Aorta (tissue), 5 donors: ENCODE results near the gene CHRNA7. TPM values are rescaled to one million over a fixed set of nuclear protein-coding genes. Genes with fewer than 3 reads are reported as not detected.
A peak's percentile ranks its signal among the peaks of the same experiment; 100 is the strongest.
"Not testable (repeated sequence)": the region's sequence is repeated elsewhere in the genome, so short reads cannot be mapped to it uniquely, and the experiment has no call there.

Experiments used
- ATAC-seq: fragments of 200-7000 bp; cut with Tn5 transposase; one replicate; pipeline ENCODE4 v1.9.1; 2022; ENCODE audit warnings: moderate library complexity; ENCODE audit not compliant: low FRiP score
- DNase-seq, 2 donors: peaks; one replicate each; pipeline ENCODE4 v3.0.0-alpha.2; 2020
- H3K27ac ChIP-seq, 2 donors: one replicate each; pipeline ENCODE4 v1.5.1; 2013; ENCODE audit warnings: low read length in 2 of 2, mild to moderate bottlenecking in 2 of 2, moderate library complexity in 2 of 2, control low read depth in 1 of 2, inconsistent platforms in 1 of 2, low read depth in 1 of 2
- H3K27me3 ChIP-seq, 2 donors: one replicate each; pipeline ENCODE4 v1.6.1; 2013; ENCODE audit warnings: control low read depth in 1 of 2, low read length in 1 of 2, mild to moderate bottlenecking in 1 of 2, moderate library complexity in 1 of 2; ENCODE audit not compliant: insufficient read depth in 2 of 2, control insufficient read depth in 1 of 2
- H3K36me3 ChIP-seq, 2 donors: one replicate each; pipeline ENCODE4 v1.6.1; 2013; ENCODE audit warnings: control low read depth in 1 of 2, low read length in 1 of 2, mild to moderate bottlenecking in 1 of 2; ENCODE audit not compliant: insufficient read depth in 2 of 2, control insufficient read depth in 1 of 2
- H3K4me1 ChIP-seq, 2 donors: one replicate each; pipeline ENCODE4 v1.6.1; 2013; ENCODE audit warnings: low read length in 2 of 2, control low read depth in 1 of 2, mild to moderate bottlenecking in 1 of 2, moderate library complexity in 1 of 2; ENCODE audit not compliant: insufficient read depth in 2 of 2, control insufficient read depth in 1 of 2
- H3K4me3 ChIP-seq, 2 donors: one replicate each; pipeline ENCODE4 v1.5.1; 2013; ENCODE audit warnings: low read length in 2 of 2, control low read depth in 1 of 2, mild to moderate bottlenecking in 1 of 2
- H3K9me3 ChIP-seq: one replicate; pipeline ENCODE4 v1.6.1; 2013; ENCODE audit warnings: mild to moderate bottlenecking, low read length; ENCODE audit not compliant: control insufficient read depth
- WGBS, 2 donors: extraction: QIAGEN DNeasy Blood & Tissue Kit; methylation state at CpG; one replicate each; pipeline ENCODE4 v1.1.7; 2013; 5-methylcytosine and 5-hydroxymethylcytosine counted together
- intact Hi-C, 2 donors: fragments of 100-400 bp; cut with DNase I; formaldehyde crosslinking; loops; one replicate each; pipeline versions ENCODE4 v1.14.2 to v1.15.0; 2022
- polyA plus RNA-seq, 2 donors: library from polyadenylated mRNA; stranded (reverse); fragments of 200-250 nt; gene quantifications; one replicate each; pipeline ENCODE4 v1.2.3, GENCODE V29; 2013
- total RNA-seq, 2 donors: library from RNA; stranded (reverse); fragmentation: NEBNext Ultra II Directional; extraction: Animal tissue kit (Norgen Biotek cat#: 25700); gene quantifications; one replicate each; pipeline ENCODE4 v1.2.1, GENCODE V29; 2021
- donor health status: healthy with polysubstance abuse.
- donor health status: Bipolar disorder and iron deficiency.
- donor health status: DM: no; HTN: no; CAD: no.
- donor health status: DM: no; HTN: no; CAD: no.
- donor health status: DM: yes; HTN: yes; CAD: no.

The CHRNA7 gene
- total and polyA plus RNA-seq, 4 donors: 0.88 to 3.6 (median 2.9) TPM

GRCh38 chr15:32166270-32166669 lies 136.0 kb downstream of the CHRNA7 start:
- DNase-seq, H3K27ac ChIP-seq, H3K4me3 ChIP-seq, intact Hi-C loops, H3K36me3 ChIP-seq, H3K27me3 ChIP-seq, H3K4me1 ChIP-seq, H3K9me3 ChIP-seq: not testable (repeated sequence)
- 92 to 93% methylated on average over 4 of the region's 4 CpGs for WGBS, 2 donors
- ATAC-seq: peak; percentile 28

- DNase-seq: peak in 1 of 2 donors; percentile 15
- H3K4me1 ChIP-seq, H3K27me3 ChIP-seq, intact Hi-C loops, H3K9me3 ChIP-seq, H3K36me3 ChIP-seq, H3K27ac ChIP-seq, H3K4me3 ChIP-seq: not testable (repeated sequence)
- 98 to 100% methylated on average over 12 to 20 of the region's 35 CpGs for WGBS, 2 donors
- ATAC-seq: peak; percentile 68
Observed at GRCh38 chr15:32167913-32168312, 137.6 kb downstream of the CHRNA7 start.

DNA sequence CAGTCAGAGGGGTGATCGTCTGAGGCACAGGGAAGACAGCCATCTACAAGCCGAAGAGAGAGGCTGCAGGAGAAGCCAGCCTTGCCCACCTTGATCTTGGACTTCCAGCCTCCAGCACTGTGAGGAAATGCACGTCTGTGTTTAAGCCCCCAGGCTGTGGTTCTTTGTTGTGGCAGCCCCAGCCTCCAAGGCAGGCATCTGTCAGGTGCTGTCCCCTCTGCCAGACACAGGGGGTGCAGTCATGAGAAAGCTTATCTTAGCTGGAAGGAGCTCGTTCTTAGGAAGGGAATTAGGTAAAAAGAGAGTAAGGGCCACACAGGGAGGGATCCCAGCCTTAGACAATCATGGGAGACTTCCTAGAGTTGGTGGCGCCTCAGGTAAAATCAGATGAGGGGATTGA lies 150.3 kb downstream of the CHRNA7 start:
- H3K4me3 ChIP-seq, H3K9me3 ChIP-seq, DNase-seq, ATAC-seq, H3K36me3 ChIP-seq, intact Hi-C loops, H3K4me1 ChIP-seq, H3K27me3 ChIP-seq, H3K27ac ChIP-seq: not testable (repeated sequence)
- WGBS, 2 donors: no CpG with 5 or more reads among the region's 5 CpGs

- intact Hi-C loops, DNase-seq, H3K9me3 ChIP-seq, H3K27ac ChIP-seq, H3K27me3 ChIP-seq, H3K4me3 ChIP-seq, H3K4me1 ChIP-seq, H3K36me3 ChIP-seq: not testable (repeated sequence)
- peak; percentile 16 for ATAC-seq
- WGBS, 2 donors: no CpG with 5 or more reads among the region's 4 CpGs
Observed at GRCh38 chr15:32193780-32194179, 163.5 kb downstream of the CHRNA7 start.

DNA sequence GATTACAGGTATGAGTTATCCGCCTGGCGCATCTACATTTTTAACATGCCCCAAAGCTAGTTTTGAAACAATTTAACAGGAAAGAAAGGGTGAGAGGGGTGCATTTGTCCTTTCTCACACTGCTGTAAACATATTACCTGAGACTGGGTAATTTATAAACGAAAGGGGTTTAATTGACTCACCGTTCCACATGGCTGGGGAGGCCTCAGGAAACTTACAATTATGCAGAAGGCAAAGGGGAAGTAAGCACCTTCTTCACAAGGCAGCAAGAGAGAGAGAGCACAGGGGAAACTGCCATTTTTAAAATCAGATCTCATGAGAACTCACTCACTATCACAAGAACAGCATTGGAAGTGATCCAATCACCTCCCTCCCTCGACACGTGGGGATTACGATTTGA lies 165.9 kb downstream of the CHRNA7 start:
- H3K27ac ChIP-seq, intact Hi-C loops, ATAC-seq, H3K4me1 ChIP-seq, H3K27me3 ChIP-seq, H3K36me3 ChIP-seq, H3K9me3 ChIP-seq, H3K4me3 ChIP-seq, DNase-seq: not testable (repeated sequence)
- 72% methylated on average over 3 of the region's 7 CpGs; no CpG with 5 or more reads in 1 of the 2 donors for WGBS, 2 donors

- H3K9me3 ChIP-seq, H3K4me3 ChIP-seq, intact Hi-C loops, DNase-seq, H3K27ac ChIP-seq, H3K27me3 ChIP-seq, ATAC-seq, H3K36me3 ChIP-seq, H3K4me1 ChIP-seq: not testable (repeated sequence)
- 80 to 93% methylated on average over 2 to 3 of the region's 5 CpGs for WGBS, 2 donors
Observed at GRCh38 chr15:32198938-32199337, 168.6 kb downstream of the CHRNA7 start.

DNA sequence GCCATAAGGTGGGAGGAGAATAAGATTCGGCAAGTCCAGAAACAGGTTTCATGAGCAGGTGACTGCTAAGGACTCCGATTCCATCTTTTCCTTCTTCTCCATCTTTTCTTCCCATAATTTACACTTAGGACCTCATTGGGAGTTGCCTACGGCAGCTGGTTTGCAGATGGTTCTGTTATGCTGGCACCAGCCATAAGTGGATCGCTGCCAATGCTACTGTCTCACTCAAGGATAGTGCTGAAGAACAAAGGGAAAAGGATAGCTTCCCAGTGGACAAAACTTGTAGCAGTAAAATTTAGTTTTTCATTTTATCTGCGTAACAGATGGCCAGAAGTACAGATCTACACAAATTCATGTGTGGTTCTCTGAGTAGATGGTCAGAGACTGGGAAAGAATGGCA lies 178.8 kb downstream of the CHRNA7 start:
- H3K27ac ChIP-seq, H3K4me1 ChIP-seq, DNase-seq, intact Hi-C loops, ATAC-seq, H3K36me3 ChIP-seq, H3K9me3 ChIP-seq, H3K27me3 ChIP-seq, H3K4me3 ChIP-seq: not testable (repeated sequence)
- no CpG with 5 or more reads among the region's 5 CpGs for WGBS, 2 donors

DNA sequence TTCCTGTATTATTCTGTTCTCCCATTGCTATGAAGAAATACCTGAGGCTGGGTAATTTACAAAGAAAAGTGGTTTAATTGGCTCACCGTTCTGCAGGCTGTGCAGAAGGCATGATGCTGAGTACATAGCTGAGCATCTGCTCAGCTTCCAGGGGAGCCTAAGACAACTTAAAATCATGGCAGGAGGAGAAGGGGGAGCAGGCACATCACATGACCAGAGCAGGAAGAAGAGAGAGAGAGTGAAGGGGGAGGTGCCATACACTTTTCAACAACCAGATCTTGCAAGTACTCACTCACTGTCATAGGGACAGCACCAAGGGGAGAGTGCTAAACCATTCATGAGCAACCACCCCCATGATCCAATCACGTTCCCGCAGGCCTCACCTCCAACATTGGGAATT lies 188.4 kb downstream of the CHRNA7 start:
- Histone ChIP-seq H3K36me3 (no peaks in the 10 kb centered on the region), H3K4me1 (no peaks in the 10 kb centered on the region), H3K27me3 (no peaks in the 10 kb centered on the region), H3K27ac (no peak overlapping the region), H3K4me3 (no peak overlapping the region), H3K9me3 (no peaks in the 10 kb centered on the region)
- WGBS, 2 donors: 53 to 90% methylated on average over 3 of the region's 3 CpGs
- no peak for ATAC-seq
- no peak for DNase-seq
- intact Hi-C loops: no loop called here
